ENCODE data around the gene LATS2.

LATS2 gene

DNA sequence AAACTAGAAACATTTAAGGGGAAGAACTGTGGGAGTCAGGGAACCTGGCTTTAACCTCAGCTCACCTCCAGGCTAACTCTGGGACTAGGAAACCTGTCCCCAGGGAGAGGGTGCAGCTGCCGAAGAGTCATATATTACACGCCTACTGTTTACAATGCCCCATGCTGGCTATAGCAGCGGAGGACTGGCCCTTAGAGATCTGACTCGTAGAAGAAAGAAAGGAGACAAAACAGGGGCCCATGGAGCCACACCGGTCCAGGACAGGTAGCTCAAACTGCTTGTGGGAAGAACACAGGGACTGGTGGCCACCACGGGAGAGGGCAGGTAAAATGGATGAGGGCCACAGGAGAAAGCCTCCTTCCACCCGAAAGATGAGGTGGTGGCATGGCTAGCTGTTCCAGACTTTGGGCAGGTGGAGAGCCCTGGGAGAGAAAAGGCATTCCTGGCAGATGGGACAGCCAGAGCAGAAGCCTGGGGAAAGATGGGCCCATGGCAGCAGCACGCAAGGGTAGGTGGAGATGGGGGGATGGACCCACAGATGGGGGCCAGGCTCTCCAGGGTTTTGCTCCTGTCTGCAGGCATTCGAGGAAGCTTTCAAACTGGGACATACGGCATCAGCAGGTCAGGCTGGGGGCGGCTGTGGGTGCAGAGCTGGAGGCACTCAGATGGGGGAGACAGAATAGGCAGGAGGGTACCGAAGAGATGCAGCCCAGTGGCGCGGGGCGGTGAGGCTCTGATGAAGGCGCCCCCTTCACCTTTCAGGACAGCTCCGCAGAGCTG lies 69.5 kb downstream of the LATS2 start:
- H3K36me3 ChIP-seq (replicated peaks in 1 of 2; ENCODE audit: control insufficient read depth in 2 of 2, insufficient read depth in 2 of 2, low read length in 2 of 2) = peaks cover 40 to 75% of the 10 kb centered on the region in 2 donors
- H3K79me1 ChIP-seq (ENCODE audit: low read depth, low read length) = peaks cover 16% of the 10 kb centered on the region
- no peak overlapping the region for H2BK120ac ChIP-seq (ENCODE audit: low read depth, low read length)
- no peak overlapping the region for H2BK5ac ChIP-seq (ENCODE audit: low read length)
- no peak overlapping the region for H2BK15ac ChIP-seq (ENCODE audit: low read length)
- no peak overlapping the region for H4K8ac ChIP-seq (ENCODE audit: low read depth, low read length)
- H3K23ac ChIP-seq (ENCODE audit: low read depth, low read length, poor library complexity) = no peak overlapping the region
- no peak overlapping the region for H3K4ac ChIP-seq (ENCODE audit: low read length)
- peaks cover 0 to 2% of the 10 kb centered on the region in 2 donors for H3K4me1 ChIP-seq (ENCODE audit: control insufficient read depth in 2 of 2, insufficient read depth in 1 of 2, low read depth in 1 of 2, low read length in 2 of 2)
- H3K27me3 ChIP-seq (ENCODE audit: control insufficient read depth in 3 of 3, insufficient read depth in 3 of 3, low read depth in 1 of 3, low read length in 3 of 3) = no peaks in the 10 kb centered on the region
- no peak overlapping the region for H3K14ac ChIP-seq (ENCODE audit: low read length)
- H3K18ac ChIP-seq (ENCODE audit: low read length) = no peak overlapping the region
- H2BK12ac ChIP-seq (ENCODE audit: low read length) = no peak overlapping the region
- no peak overlapping the region for H3K4me2 ChIP-seq (ENCODE audit: insufficient read depth, low read length, poor library complexity, severe bottlenecking)
- no peaks in the 10 kb centered on the region for H3K9me3 ChIP-seq (replicated peaks in 1 of 2; ENCODE audit: control insufficient read depth in 2 of 2, insufficient read depth in 1 of 2, low read depth in 1 of 2, low read length in 2 of 2)
- H3K4me3 ChIP-seq (ENCODE audit: low read length in 2 of 2) = no peak overlapping the region
- no peak overlapping the region for H4K91ac ChIP-seq (ENCODE audit: low read depth, low read length, poor library complexity)
- no peak overlapping the region for H3K27ac ChIP-seq (replicated peaks; ENCODE audit: low read length)
- no CpG with 5 or more reads among the region's 17 CpGs for WGBS, 2 donors (ENCODE audit: extremely low coverage in 2 of 2, insufficient read length in 2 of 2, insufficient replicate concordance in 1 of 2)
- H2AFZ ChIP-seq (ENCODE audit: low read length) = no peak overlapping the region
- no peak overlapping the region for H3K9ac ChIP-seq (ENCODE audit: low read depth, low read length, poor library complexity)
- DNase-seq (ENCODE audit: low spot score) = no peak
- H2AK5ac ChIP-seq (ENCODE audit: low read depth, low read length) = no peak overlapping the region

DNA sequence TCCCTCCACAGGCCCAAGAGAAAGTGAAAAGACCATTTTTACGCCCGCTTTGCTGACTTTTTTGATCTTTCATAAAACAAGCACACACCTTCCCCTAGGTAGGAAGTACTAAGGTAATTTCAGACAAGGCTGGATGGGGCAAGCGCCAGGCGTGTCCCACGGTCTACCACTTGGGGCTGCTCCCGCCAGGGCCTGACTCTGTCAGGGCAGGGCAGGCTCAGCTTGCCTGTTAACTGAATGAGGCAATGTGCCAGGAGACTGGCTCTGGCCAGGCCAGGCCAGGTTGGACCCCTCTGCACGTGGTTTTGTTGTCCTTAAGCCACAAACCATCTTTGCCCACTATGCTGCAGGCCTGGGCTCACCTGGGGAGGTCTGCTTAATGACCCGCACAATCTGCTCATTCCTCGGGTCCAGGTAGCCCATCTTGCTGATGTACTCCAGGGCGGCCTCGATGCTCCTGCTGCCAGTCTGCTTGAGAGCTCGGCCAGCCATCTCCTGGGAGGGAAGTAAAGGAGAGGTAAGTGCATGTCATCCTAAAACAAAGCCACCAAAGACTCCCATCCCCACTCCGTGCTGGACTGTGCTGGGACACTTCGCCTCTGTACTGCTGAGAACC lies 70.4 kb downstream of the LATS2 start:
- H3K4me3 ChIP-seq (ENCODE audit: low read length in 2 of 2) = no peak overlapping the region
- H2BK12ac ChIP-seq (ENCODE audit: low read length) = no peak overlapping the region
- H3K36me3 ChIP-seq (replicated peaks in 1 of 2; ENCODE audit: control insufficient read depth in 2 of 2, insufficient read depth in 2 of 2, low read length in 2 of 2) = peaks cover 43 to 84% of the 10 kb centered on the region in 2 donors
- WGBS, 2 donors (ENCODE audit: extremely low coverage in 2 of 2, insufficient read length in 2 of 2, insufficient replicate concordance in 1 of 2) = no CpG with 5 or more reads among the region's 14 CpGs
- no peak overlapping the region for H2AK5ac ChIP-seq (ENCODE audit: low read depth, low read length)
- no peak overlapping the region for H2BK5ac ChIP-seq (ENCODE audit: low read length)
- no peak overlapping the region for H4K91ac ChIP-seq (ENCODE audit: low read depth, low read length, poor library complexity)
- H3K27me3 ChIP-seq (ENCODE audit: control insufficient read depth in 3 of 3, insufficient read depth in 3 of 3, low read depth in 1 of 3, low read length in 3 of 3) = no peaks in the 10 kb centered on the region
- H2AFZ ChIP-seq (ENCODE audit: low read length) = no peak overlapping the region
- no peak overlapping the region for H2BK120ac ChIP-seq (ENCODE audit: low read depth, low read length)
- no peak for DNase-seq (ENCODE audit: low spot score)
- H3K23ac ChIP-seq (ENCODE audit: low read depth, low read length, poor library complexity) = no peak overlapping the region
- H4K8ac ChIP-seq (ENCODE audit: low read depth, low read length) = no peak overlapping the region
- H3K14ac ChIP-seq (ENCODE audit: low read length) = no peak overlapping the region
- no peak overlapping the region for H2BK15ac ChIP-seq (ENCODE audit: low read length)
- H3K4me2 ChIP-seq (ENCODE audit: insufficient read depth, low read length, poor library complexity, severe bottlenecking) = no peak overlapping the region
- no peak overlapping the region for H3K18ac ChIP-seq (ENCODE audit: low read length)
- no peaks in the 10 kb centered on the region for H3K9me3 ChIP-seq (replicated peaks in 1 of 2; ENCODE audit: control insufficient read depth in 2 of 2, insufficient read depth in 1 of 2, low read depth in 1 of 2, low read length in 2 of 2)
- H3K4me1 ChIP-seq (ENCODE audit: control insufficient read depth in 2 of 2, insufficient read depth in 1 of 2, low read depth in 1 of 2, low read length in 2 of 2) = peaks cover 0 to 2% of the 10 kb centered on the region in 2 donors
- H3K27ac ChIP-seq (replicated peaks; ENCODE audit: low read length) = no peak overlapping the region
- H3K4ac ChIP-seq (ENCODE audit: low read length) = no peak overlapping the region
- no peak overlapping the region for H3K9ac ChIP-seq (ENCODE audit: low read depth, low read length, poor library complexity)
- peaks cover 16% of the 10 kb centered on the region for H3K79me1 ChIP-seq (ENCODE audit: low read depth, low read length)

DNA sequence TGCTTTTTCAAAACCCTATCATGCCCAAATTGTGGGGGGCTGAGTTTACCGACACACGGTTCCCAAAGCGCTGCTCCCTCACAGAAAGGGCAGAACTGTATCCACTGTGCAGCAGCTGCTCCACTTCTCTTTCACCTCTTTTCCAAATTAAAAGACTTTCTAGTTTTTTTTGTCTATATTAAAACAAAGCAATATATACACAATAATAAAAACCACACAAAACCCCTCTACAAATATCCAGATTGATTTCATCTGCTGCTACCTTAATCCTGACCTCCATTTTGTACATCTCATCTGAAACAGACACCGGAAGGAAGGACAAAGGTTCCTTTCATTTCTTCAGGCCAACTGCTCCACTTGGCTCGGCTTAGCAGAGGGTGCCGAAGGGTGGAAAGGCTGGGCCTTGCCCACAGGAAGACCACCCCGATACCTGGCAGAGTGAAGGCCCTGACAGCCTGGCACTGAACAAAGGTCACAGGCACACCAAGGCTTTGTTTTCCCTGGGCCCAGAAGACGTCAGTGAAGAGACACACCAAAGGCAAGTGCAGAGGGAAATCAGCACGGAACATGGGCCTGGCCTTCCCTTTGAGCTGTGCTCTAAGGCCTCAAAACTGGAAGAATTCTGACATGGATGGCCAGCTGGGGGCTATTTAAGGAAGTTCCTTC lies 71.6 kb downstream of the LATS2 start:
- no peak overlapping the region for H2BK120ac ChIP-seq (ENCODE audit: low read depth, low read length)
- no peak overlapping the region for H2BK5ac ChIP-seq (ENCODE audit: low read length)
- H2AFZ ChIP-seq (ENCODE audit: low read length) = no peak overlapping the region
- H3K4me1 ChIP-seq (ENCODE audit: control insufficient read depth in 2 of 2, insufficient read depth in 1 of 2, low read depth in 1 of 2, low read length in 2 of 2) = peaks cover 0 to 2% of the 10 kb centered on the region in 2 donors
- no peak overlapping the region for H3K4ac ChIP-seq (ENCODE audit: low read length)
- no peak overlapping the region for H3K14ac ChIP-seq (ENCODE audit: low read length)
- H3K4me3 ChIP-seq (ENCODE audit: low read length in 2 of 2) = no peak overlapping the region
- no peak overlapping the region for H4K91ac ChIP-seq (ENCODE audit: low read depth, low read length, poor library complexity)
- no peak overlapping the region for H2AK5ac ChIP-seq (ENCODE audit: low read depth, low read length)
- H3K79me1 ChIP-seq (ENCODE audit: low read depth, low read length) = peaks cover 14% of the 10 kb centered on the region
- DNase-seq (ENCODE audit: low spot score) = no peak
- H2BK12ac ChIP-seq (ENCODE audit: low read length) = no peak overlapping the region
- no peak overlapping the region for H2BK15ac ChIP-seq (ENCODE audit: low read length)
- H4K8ac ChIP-seq (ENCODE audit: low read depth, low read length) = no peak overlapping the region
- H3K4me2 ChIP-seq (ENCODE audit: insufficient read depth, low read length, poor library complexity, severe bottlenecking) = no peak overlapping the region
- WGBS, 2 donors (ENCODE audit: extremely low coverage in 2 of 2, insufficient read length in 2 of 2, insufficient replicate concordance in 1 of 2) = no CpG with 5 or more reads among the region's 9 CpGs
- H3K18ac ChIP-seq (ENCODE audit: low read length) = no peak overlapping the region
- H3K27ac ChIP-seq (replicated peaks; ENCODE audit: low read length) = no peak overlapping the region
- H3K23ac ChIP-seq (ENCODE audit: low read depth, low read length, poor library complexity) = no peak overlapping the region
- no peaks in the 10 kb centered on the region for H3K27me3 ChIP-seq (ENCODE audit: control insufficient read depth in 3 of 3, insufficient read depth in 3 of 3, low read depth in 1 of 3, low read length in 3 of 3)
- no peak overlapping the region for H3K9ac ChIP-seq (ENCODE audit: low read depth, low read length, poor library complexity)
- no peaks in the 10 kb centered on the region for H3K9me3 ChIP-seq (replicated peaks in 1 of 2; ENCODE audit: control insufficient read depth in 2 of 2, insufficient read depth in 1 of 2, low read depth in 1 of 2, low read length in 2 of 2)
- H3K36me3 ChIP-seq (replicated peaks in 1 of 2; ENCODE audit: control insufficient read depth in 2 of 2, insufficient read depth in 2 of 2, low read length in 2 of 2) = peaks cover 40 to 88% of the 10 kb centered on the region in 2 donors
